Endothelial cell of umbilical vein (primary cell): ENCODE results near the gene POLR3A. TPM values are rescaled to one million over a fixed set of nuclear protein-coding genes. Genes with fewer than 3 reads are reported as not detected.

Source experiments
- BruUV-seq: library from RNA; stranded (reverse); fragments of 400-500 nt; replicated peaks from 2 replicates; lab custom pipeline; 2021; lab: Mats Ljungman, UMichigan
- CTCF ChIA-PET: fragments of 300-600, 350-600 bp; sonication (Branson Sonifier 250); formaldehyde crosslinking; loops from one replicate; lab custom pipeline; 2021; ENCODE audit warnings: antibody characterized with exemption, inconsistent platforms; lab: Charles Lee
- POLR2A ChIA-PET: fragments of 300-600, 350-600 bp; sonication (Branson Sonifier 250); formaldehyde crosslinking; loops from one replicate; lab custom pipeline; 2021; ENCODE audit warnings: antibody characterized with exemption, inconsistent platforms; lab: Charles Lee
- DNase-seq: peaks from one replicate; pipeline ENCODE4 v3.0.0-alpha.2; 2011; ENCODE audit warnings: low read depth, low spot score
- FAIRE-seq: peaks from 2 replicates; lab custom pipeline; 2011; peaks lifted over from hg19 to GRCh38; lab: Jason Lieb, UNC
- H2AFZ ChIP-seq: 2 replicates; pipeline ENCODE4 v1.6.0; 2012; ENCODE audit warnings: low read depth, low read length, control low read depth, inconsistent platforms
- H3K27ac ChIP-seq: 2 replicates; pipeline ENCODE4 v1.5.1; 2011; ENCODE audit warnings: low read depth, mild to moderate bottlenecking, control low read depth, low read length, moderate library complexity; ENCODE audit not compliant: insufficient read depth
- H3K27me3 ChIP-seq, 2 experiments: 2 replicates each; pipeline versions ENCODE4 v1.6.0 to v1.6.1; 2011; ENCODE audit warnings: low read length in 2 of 2, mixed read lengths in 1 of 2; ENCODE audit not compliant: control insufficient read depth in 2 of 2, insufficient read depth in 2 of 2
- H3K36me3 ChIP-seq, 2 experiments: 2 replicates in 1 of 2; 3 replicates in 1 of 2; pipeline ENCODE4 v1.5.1; 2011; ENCODE audit warnings: low read length in 2 of 2, mild to moderate bottlenecking in 1 of 2, moderate library complexity in 1 of 2; ENCODE audit not compliant: control insufficient read depth in 2 of 2, insufficient read depth in 2 of 2; ENCODE audit errors: extremely low read depth in 1 of 2
- H3K4me1 ChIP-seq: 3 replicates; pipeline ENCODE4 v1.5.1; 2011; ENCODE audit warnings: mild to moderate bottlenecking, low read length; ENCODE audit not compliant: control insufficient read depth, insufficient read depth; ENCODE audit errors: extremely low read depth
- H3K4me2 ChIP-seq: 2 replicates; pipeline ENCODE4 v1.6.1; 2011; ENCODE audit warnings: low read length, control low read depth, mixed read lengths; ENCODE audit not compliant: insufficient read depth
- H3K4me3 ChIP-seq, 3 experiments: fragments of 200-600 bp in 1 of 3; sonication (generic), shearing (Covaris generic) in 1 of 3; replicated peaks in 1 of 3; 2 replicates each; pipeline ENCODE4 v1.5.1; 2011 to 2016; ENCODE audit warnings: control low read depth in 3 of 3, low read length in 3 of 3, mild to moderate bottlenecking in 2 of 3, inconsistent platforms in 1 of 3, low read depth in 1 of 3, moderate library complexity in 1 of 3; ENCODE audit not compliant: insufficient read depth in 1 of 3
- H3K79me2 ChIP-seq: 2 replicates; pipeline ENCODE4 v1.6.0; 2012; ENCODE audit warnings: low read length, inconsistent platforms; ENCODE audit not compliant: control insufficient read depth, insufficient read depth
- H3K9ac ChIP-seq: replicated peaks from 2 replicates; pipeline ENCODE3; 2011; ENCODE audit warnings: low read length, control low read depth; ENCODE audit not compliant: insufficient read depth; ENCODE audit errors: extremely low read depth
- H3K9me1 ChIP-seq: replicated peaks from 3 replicates; pipeline ENCODE4 v1.6.0; 2011; ENCODE audit warnings: mild to moderate bottlenecking, low read length; ENCODE audit not compliant: control insufficient read depth, insufficient read depth; ENCODE audit errors: extremely low read depth
- H3K9me3 ChIP-seq: replicated peaks from 2 replicates; pipeline ENCODE4 v1.5.1; 2012; ENCODE audit warnings: low read length, inconsistent platforms; ENCODE audit not compliant: control insufficient read depth, insufficient read depth
- H4K20me1 ChIP-seq: replicated peaks from 2 replicates; pipeline ENCODE3; 2011; ENCODE audit warnings: mild to moderate bottlenecking, low read length; ENCODE audit not compliant: control insufficient read depth, insufficient read depth; ENCODE audit errors: extremely low read depth
- CTCF ChIP-seq, 2 donors: IDR thresholded peaks; 1 replicate in 1 of 2; 2 replicates in 1 of 2; pipeline ENCODE4 v1.5.1; 2011; ENCODE audit warnings: low read length in 2 of 2, mild to moderate bottlenecking in 2 of 2, moderate library complexity in 2 of 2, control low read depth in 1 of 2, inconsistent platforms in 1 of 2, low read depth in 1 of 2; ENCODE audit not compliant: insufficient read depth in 1 of 2; ENCODE audit errors: extremely low read depth in 1 of 2
- EZH2 ChIP-seq: IDR thresholded peaks from 2 replicates; pipeline ENCODE4 v1.6.1; 2012; ENCODE audit warnings: borderline replicate concordance, low read depth, mild to moderate bottlenecking, moderate library complexity, low read length, inconsistent platforms; ENCODE audit not compliant: severe bottlenecking
- FOS ChIP-seq: IDR thresholded peaks from 2 replicates; pipeline ENCODE4 v1.6.1; 2011; ENCODE audit warnings: mild to moderate bottlenecking, low read length, moderate library complexity, borderline replicate concordance; ENCODE audit not compliant: insufficient read depth
- GATA2 ChIP-seq: IDR thresholded peaks from 2 replicates; pipeline ENCODE4 v1.7.0; 2011; ENCODE audit warnings: low read depth, mild to moderate bottlenecking, moderate library complexity, mixed read lengths, low read length; ENCODE audit not compliant: insufficient read length, insufficient read depth
- JUN ChIP-seq: IDR thresholded peaks from 2 replicates; pipeline ENCODE4 v1.6.1; 2011; ENCODE audit warnings: borderline replicate concordance, low read depth; ENCODE audit not compliant: insufficient read length, insufficient read depth
- MAX ChIP-seq: IDR thresholded peaks from 2 replicates; pipeline ENCODE4 v1.6.1; 2011; ENCODE audit not compliant: insufficient read depth, insufficient read length
- MYC ChIP-seq: IDR thresholded peaks from one replicate; pipeline ENCODE4 v1.6.1; 2011; ENCODE audit warnings: mild to moderate bottlenecking, low read depth, low read length
- POLR2A ChIP-seq: IDR thresholded peaks from 2 replicates; pipeline ENCODE4 v1.6.1; 2012; ENCODE audit warnings: low read depth, mild to moderate bottlenecking, control low read depth, low read length
- POLR2AphosphoS5 ChIP-seq: IDR thresholded peaks from 2 replicates; pipeline ENCODE4 v1.6.1; 2012; ENCODE audit warnings: low read depth, mild to moderate bottlenecking, control low read depth, low read length, moderate library complexity; ENCODE audit not compliant: insufficient read depth
- dilution Hi-C: fragments of 300-500 bp; cut with MboI; formaldehyde crosslinking; loops from one replicate; pipeline ENCODE4 v1.15.0; 2019; ENCODE audit warnings: low sequenced_read_pairs; ENCODE audit not compliant: extremely low pct_ligation_motif_present
- intact Hi-C: fragments of 100-400 bp; cut with micrococcal nuclease; formaldehyde crosslinking; loops from one replicate; pipeline ENCODE4 v1.10.0; 2022
- polyA plus RNA-seq, 4 experiments: library from polyadenylated mRNA; depleted of rRNA in 3 of 4; stranded (reverse) in 3 of 4; unstranded in 1 of 4; fragments of >200 nt; gene quantifications; 2 replicates each; pipeline versions ENCODE4 v1.2.1 to v1.2.3, GENCODE V29; 2011 to 2012; ENCODE audit warnings: missing spikeins in 1 of 4
- total RNA-seq: library from RNA; stranded (reverse); gene quantifications from 2 replicates; pipeline ENCODE4 v1.2.3, GENCODE V29; 2021

Gene POLR3A
- total and polyA plus RNA-seq, 2 donors (not counting 3 experiments of a cell fraction or from before 2014, with no cell fraction given) = 9.5 to 25.3 TPM

- BruUV-seq = no TSS peak
- FAIRE-seq = no peak
- DNase-seq = no peak
- H3K27me3 ChIP-seq = no peaks in the 10 kb centered on the region
- intact Hi-C loops (no loop called here), dilution Hi-C loops (no loop called here)
- no peak overlapping the region for H3K4me2 ChIP-seq
- no peaks in the 10 kb centered on the region for H3K9me3 ChIP-seq
- CTCF ChIA-PET = no interaction called here
- H3K4me1 ChIP-seq = peaks cover 12% of the 10 kb centered on the region
- H4K20me1 ChIP-seq = peaks cover 6% of the 10 kb centered on the region
- no peaks in the 10 kb centered on the region for H3K79me2 ChIP-seq
- TF ChIP-seq POLR2A (no peak), GATA2 (no peak), JUN (no peak), MAX (no peak), MYC (no peak), EZH2 (no peak), POLR2AphosphoS5 (no peak), CTCF (IDR thresholded peaks at IDR 0.05; ENCODE audit: extremely low read depth in 1 of 2, insufficient read depth in 1 of 2, low read depth in 1 of 2, low read length in 2 of 2) (no peak), FOS (no peak)
- POLR2A ChIA-PET = no interaction called here
- no peak overlapping the region for H3K27ac ChIP-seq
- H3K36me3 ChIP-seq = peaks cover 24 to 36% of the 10 kb centered on the region in 2 experiments
- H2AFZ ChIP-seq = no peak overlapping the region
- H3K4me3 ChIP-seq = no peak overlapping the region
- no peaks in the 10 kb centered on the region for H3K9me1 ChIP-seq
- H3K9ac ChIP-seq = no peak overlapping the region
These were observed 50.1 kb downstream of the POLR3A start for GRCh38 chr10:77979221-77979620.
